Calu3 (cell line): ENCODE results near the gene SCN1A. TPM values are rescaled to one million over a fixed set of nuclear protein-coding genes. Genes with fewer than 3 reads are reported as not detected.

Source experiments
- BruUV-seq: library from RNA; stranded (reverse); fragments of 400-500 nt; replicated peaks from 2 replicates; lab custom pipeline; 2021; lab: Mats Ljungman, UMichigan
- CTCF ChIA-PET: fragments of 300-600 bp; sonication (Branson Sonifier 250); formaldehyde crosslinking; loops from one replicate; lab custom pipeline; 2022; ENCODE audit warnings: antibody characterized with exemption; lab: Charles Lee
- DNase-seq: peaks from one replicate; pipeline ENCODE4 v3.0.0; 2022
- H3K27ac Mint-ChIP-seq: one replicate; pipeline ENCODE4 v1.8.0; 2022; ENCODE audit warnings: mixed read lengths; ENCODE audit not compliant: unreplicated experiment
- H3K27me3 Mint-ChIP-seq: one replicate; pipeline ENCODE4 v1.8.0; 2022; ENCODE audit warnings: mixed read lengths; ENCODE audit not compliant: unreplicated experiment
- H3K36me3 Mint-ChIP-seq: one replicate; pipeline ENCODE4 v1.8.0; 2022; ENCODE audit warnings: mild to moderate bottlenecking, moderate library complexity, mixed read lengths; ENCODE audit not compliant: insufficient read depth, unreplicated experiment
- H3K4me1 Mint-ChIP-seq: one replicate; pipeline ENCODE4 v1.8.0; 2022; ENCODE audit warnings: mild to moderate bottlenecking, low read depth, mixed read lengths; ENCODE audit not compliant: unreplicated experiment
- H3K4me3 Mint-ChIP-seq: one replicate; pipeline ENCODE4 v1.8.0; 2022; ENCODE audit warnings: mild to moderate bottlenecking, low read depth, moderate library complexity, mixed read lengths; ENCODE audit not compliant: unreplicated experiment
- H3K9me3 Mint-ChIP-seq: one replicate; pipeline ENCODE4 v1.8.0; 2022; ENCODE audit warnings: low read depth, mixed read lengths; ENCODE audit not compliant: unreplicated experiment
- intact Hi-C: fragments of 100-400 bp; cut with micrococcal nuclease; formaldehyde crosslinking; loops from one replicate; pipeline ENCODE4 v1.10.0; 2022; ENCODE audit not compliant: unreplicated experiment
- total RNA-seq: library from RNA; stranded (reverse); gene quantifications from 2 replicates; pipeline ENCODE4 v1.2.3, GENCODE V29; 2022
- TF ChIP-seq, protein P1 (sequence below): fragments of 200-600 bp; IDR thresholded peaks from one replicate; pipeline ENCODE4 v1.8.0; 2022; ENCODE audit warnings: antibody characterized with exemption; ENCODE audit not compliant: unreplicated experiment

The SCN1A gene
- total RNA-seq, 1 experiment from 2014 or later: not detected

- no peaks in the 10 kb centered on the region for H3K27me3 Mint-ChIP-seq
- intact Hi-C loops: no loop called here
- CTCF ChIA-PET: no interaction called here
These were observed 116.2 kb downstream of the SCN1A start for GRCh38 chr2:166011660-166012059.

DNA sequence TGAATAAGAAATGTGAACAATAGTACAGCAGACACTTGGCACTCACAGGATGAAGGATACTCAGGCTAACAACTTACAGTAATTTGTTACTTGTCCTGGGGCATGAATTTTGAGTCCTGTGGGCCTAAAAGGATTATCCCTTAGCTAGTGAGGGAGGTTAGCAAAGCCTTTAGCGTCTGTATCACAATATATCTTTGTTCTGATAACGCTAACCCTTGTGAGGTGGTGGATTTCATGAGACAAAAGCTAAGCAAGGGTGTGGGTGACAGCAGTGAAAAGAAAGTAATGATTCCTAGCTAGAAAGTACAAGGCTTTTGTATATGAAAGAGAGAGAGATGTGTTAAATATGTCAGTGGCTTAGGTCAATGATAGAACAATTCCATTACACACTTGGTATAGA, 127.4 kb downstream of the SCN1A start:
- TF ChIP-seq, protein P1, sequence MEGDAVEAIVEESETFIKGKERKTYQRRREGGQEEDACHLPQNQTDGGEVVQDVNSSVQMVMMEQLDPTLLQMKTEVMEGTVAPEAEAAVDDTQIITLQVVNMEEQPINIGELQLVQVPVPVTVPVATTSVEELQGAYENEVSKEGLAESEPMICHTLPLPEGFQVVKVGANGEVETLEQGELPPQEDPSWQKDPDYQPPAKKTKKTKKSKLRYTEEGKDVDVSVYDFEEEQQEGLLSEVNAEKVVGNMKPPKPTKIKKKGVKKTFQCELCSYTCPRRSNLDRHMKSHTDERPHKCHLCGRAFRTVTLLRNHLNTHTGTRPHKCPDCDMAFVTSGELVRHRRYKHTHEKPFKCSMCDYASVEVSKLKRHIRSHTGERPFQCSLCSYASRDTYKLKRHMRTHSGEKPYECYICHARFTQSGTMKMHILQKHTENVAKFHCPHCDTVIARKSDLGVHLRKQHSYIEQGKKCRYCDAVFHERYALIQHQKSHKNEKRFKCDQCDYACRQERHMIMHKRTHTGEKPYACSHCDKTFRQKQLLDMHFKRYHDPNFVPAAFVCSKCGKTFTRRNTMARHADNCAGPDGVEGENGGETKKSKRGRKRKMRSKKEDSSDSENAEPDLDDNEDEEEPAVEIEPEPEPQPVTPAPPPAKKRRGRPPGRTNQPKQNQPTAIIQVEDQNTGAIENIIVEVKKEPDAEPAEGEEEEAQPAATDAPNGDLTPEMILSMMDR: no peak
- intact Hi-C loops: no loop called here
- Mint-ChIP-seq H3K27ac (no peak overlapping the region), H3K36me3 (no peaks in the 10 kb centered on the region), H3K4me3 (no peak overlapping the region), H3K27me3 (no peaks in the 10 kb centered on the region), H3K4me1 (no peaks in the 10 kb centered on the region), H3K9me3 (no peaks in the 10 kb centered on the region)
- DNase-seq: no peak
- no TSS peak for BruUV-seq
- CTCF ChIA-PET: no interaction called here

More at GRCh38 chr2:166011660-166012059, 116.2 kb downstream of the SCN1A start:
- Mint-ChIP-seq H3K36me3 (no peaks in the 10 kb centered on the region), H3K27ac (no peak overlapping the region), H3K9me3 (no peaks in the 10 kb centered on the region), H3K4me1 (no peaks in the 10 kb centered on the region), H3K4me3 (no peak overlapping the region)
- TF ChIP-seq, protein P1: no peak
- no TSS peak for BruUV-seq
- DNase-seq: no peak

DNA sequence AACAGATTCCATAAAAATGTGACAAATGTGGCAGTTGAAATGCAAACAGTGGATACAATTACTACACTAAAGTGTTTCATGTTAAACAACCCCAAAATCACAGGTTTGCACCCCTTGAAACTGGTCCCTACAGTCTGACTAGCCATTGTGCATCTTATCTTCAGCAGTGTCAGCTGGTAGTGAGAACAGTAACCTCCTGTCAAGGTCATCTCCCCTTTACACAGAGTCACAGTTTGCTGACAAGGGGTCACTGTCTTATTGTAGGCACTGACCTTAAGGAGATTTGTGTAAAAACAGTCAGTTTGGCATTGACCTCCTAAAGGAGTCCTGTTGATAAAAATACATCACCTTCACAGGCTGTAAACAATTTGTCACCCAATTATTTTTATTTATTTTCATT, 137.0 kb downstream of the SCN1A start:
- no peaks in the 10 kb centered on the region for H3K27me3 Mint-ChIP-seq
- H3K4me1 Mint-ChIP-seq: no peaks in the 10 kb centered on the region
- no TSS peak for BruUV-seq
- H3K4me3 Mint-ChIP-seq: no peak overlapping the region
- no peaks in the 10 kb centered on the region for H3K36me3 Mint-ChIP-seq
- H3K27ac Mint-ChIP-seq: no peak overlapping the region
- DNase-seq: no peak
- H3K9me3 Mint-ChIP-seq: no peaks in the 10 kb centered on the region
- CTCF ChIA-PET: no interaction called here
- intact Hi-C loops: no loop called here
- TF ChIP-seq, protein P1: no peak

- Mint-ChIP-seq H3K27me3 (no peaks in the 10 kb centered on the region), H3K4me1 (no peaks in the 10 kb centered on the region), H3K36me3 (no peaks in the 10 kb centered on the region), H3K27ac (no peak overlapping the region), H3K4me3 (no peak overlapping the region), H3K9me3 (no peaks in the 10 kb centered on the region)
- no peak for DNase-seq
- BruUV-seq: no TSS peak
- CTCF ChIA-PET: no interaction called here
- intact Hi-C loops: no loop called here
- TF ChIP-seq, protein P1: no peak
These were observed 138.0 kb downstream of the SCN1A start for GRCh38 chr2:165989851-165990250.
